OCI-LY7 (cell line): Measurements from ENCODE around the gene IFNA14.

Source experiments
- EZH2phosphoT487 ChIP-seq: fragments of 200-600 bp; sonication (generic); IDR thresholded peaks from 2 replicates; pipeline ENCODE4 v1.6.1; 2018; ENCODE audit warnings: low read depth, borderline replicate concordance, mild to moderate bottlenecking, mixed run types, antibody characterized with exemption, low read length, moderate library complexity, mixed read lengths
- TF ChIP-seq, protein P1 (sequence below): fragments of 200-600 bp; sonication (generic); conservative IDR thresholded peaks from 2 replicates; pipeline ENCODE4 v1.5.1; 2014; ENCODE audit warnings: mild to moderate bottlenecking, antibody characterized with exemption, low read length, moderate library complexity, mixed read lengths

DNA sequence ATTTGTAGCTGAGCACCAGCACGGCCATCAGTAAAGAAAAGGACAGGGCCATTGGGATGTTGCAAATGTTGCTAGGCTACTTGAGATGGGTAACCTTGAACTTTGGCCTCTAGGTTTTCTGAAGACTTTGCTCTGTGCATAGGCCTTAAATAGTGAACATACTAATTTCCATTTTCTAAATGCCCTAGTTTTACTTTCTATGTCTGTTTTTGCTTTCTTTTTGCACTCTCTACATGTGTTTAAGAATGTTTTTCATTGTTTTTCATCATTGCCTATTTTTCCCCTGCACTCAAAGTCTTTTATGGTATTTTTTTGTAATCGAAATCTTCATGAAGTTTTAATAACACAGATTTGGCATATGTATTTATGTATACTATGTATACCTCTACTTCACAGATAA, 11.7 kb downstream of the IFNA14 start, which contains the start of gene IFNA17:
- TF ChIP-seq, protein P1, sequence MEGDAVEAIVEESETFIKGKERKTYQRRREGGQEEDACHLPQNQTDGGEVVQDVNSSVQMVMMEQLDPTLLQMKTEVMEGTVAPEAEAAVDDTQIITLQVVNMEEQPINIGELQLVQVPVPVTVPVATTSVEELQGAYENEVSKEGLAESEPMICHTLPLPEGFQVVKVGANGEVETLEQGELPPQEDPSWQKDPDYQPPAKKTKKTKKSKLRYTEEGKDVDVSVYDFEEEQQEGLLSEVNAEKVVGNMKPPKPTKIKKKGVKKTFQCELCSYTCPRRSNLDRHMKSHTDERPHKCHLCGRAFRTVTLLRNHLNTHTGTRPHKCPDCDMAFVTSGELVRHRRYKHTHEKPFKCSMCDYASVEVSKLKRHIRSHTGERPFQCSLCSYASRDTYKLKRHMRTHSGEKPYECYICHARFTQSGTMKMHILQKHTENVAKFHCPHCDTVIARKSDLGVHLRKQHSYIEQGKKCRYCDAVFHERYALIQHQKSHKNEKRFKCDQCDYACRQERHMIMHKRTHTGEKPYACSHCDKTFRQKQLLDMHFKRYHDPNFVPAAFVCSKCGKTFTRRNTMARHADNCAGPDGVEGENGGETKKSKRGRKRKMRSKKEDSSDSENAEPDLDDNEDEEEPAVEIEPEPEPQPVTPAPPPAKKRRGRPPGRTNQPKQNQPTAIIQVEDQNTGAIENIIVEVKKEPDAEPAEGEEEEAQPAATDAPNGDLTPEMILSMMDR: no peak
- no peak for TF ChIP-seq EZH2phosphoT487
